T47D (cell line): ENCODE results near the gene SLC35F6.

Experiments
- DNase-seq, 2 experiments: peaks; one replicate each; pipeline versions ENCODE4 v3.0.0 to v3.0.0-alpha.2; 2011 to 2012; ENCODE audit warnings: low read depth in 1 of 2, low spot score in 1 of 2
- JUND ChIP-seq: IDR thresholded peaks from 2 replicates; pipeline ENCODE4 v1.6.1; 2012; ENCODE audit warnings: low read depth
- in situ Hi-C: cut with HindIII; loops from 2 replicates; pipeline ENCODE4 v1.10.0; 2016; ENCODE audit warnings: low sequenced_read_pairs, low pct_unique_long_range_greater_than_20kb

Gene SLC35F6

DNA sequence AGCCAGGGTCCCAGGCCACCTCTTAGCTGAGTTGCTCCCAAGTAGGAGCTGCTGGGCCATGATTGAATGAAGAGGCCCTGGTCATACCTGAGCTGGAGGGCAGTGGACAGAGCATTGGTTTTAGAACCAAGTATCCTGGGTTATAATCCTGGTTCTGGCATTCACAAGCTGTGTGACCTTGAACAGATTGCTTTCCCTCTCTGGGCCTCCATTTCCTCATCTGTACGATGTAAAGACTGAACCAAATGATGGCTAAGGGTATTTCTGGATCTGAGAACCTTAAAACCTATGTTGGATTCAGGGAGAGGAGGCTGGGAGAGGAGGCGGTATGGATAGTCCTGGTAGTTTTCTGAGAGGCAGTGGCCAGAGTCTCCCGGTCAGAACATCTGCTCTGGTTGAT is 40.6 kb upstream of the SLC35F6 start:
- no peak for TF ChIP-seq JUND
- no peak for DNase-seq
- in situ Hi-C loops, result no loop called here

DNA sequence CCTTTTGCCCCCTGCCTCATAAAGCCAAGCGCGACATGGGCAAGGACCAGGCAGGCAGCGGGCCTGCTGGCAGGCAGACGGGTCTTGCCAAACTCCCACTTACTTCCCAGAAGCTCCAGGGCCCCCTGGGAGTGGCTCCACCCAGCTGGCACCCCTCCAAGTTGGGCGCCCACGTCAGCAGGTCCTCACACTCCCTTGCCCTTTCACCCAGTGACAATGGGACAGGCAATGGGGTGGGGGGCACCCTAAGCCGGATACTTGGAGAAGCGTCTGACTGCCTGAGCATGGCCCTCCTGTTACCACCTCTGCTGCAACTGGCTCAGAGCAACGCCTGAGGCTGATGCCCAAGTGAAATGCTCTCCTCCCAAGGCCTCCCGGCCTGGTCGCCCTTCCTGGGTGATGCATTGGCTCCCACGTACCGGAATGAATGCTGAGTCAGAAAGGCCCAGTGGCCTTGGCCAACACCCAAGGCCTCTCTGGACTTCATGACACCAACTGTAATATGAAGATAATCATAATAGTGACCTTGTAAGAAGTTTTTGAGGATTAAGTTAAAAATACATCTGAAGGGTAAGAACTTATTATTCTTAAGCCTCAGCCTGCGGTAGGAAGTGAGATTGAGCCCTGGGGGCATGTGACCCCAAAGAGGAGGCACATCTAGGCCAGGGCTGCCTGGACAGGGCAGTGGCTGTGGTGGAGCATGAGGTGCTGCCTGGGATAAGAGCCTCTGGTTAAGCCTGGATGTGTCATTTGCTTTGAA is 39.9 kb upstream of the SLC35F6 start:
- in situ Hi-C loops, result no loop called here
- TF ChIP-seq JUND, result no peak
- no peak for DNase-seq

DNA sequence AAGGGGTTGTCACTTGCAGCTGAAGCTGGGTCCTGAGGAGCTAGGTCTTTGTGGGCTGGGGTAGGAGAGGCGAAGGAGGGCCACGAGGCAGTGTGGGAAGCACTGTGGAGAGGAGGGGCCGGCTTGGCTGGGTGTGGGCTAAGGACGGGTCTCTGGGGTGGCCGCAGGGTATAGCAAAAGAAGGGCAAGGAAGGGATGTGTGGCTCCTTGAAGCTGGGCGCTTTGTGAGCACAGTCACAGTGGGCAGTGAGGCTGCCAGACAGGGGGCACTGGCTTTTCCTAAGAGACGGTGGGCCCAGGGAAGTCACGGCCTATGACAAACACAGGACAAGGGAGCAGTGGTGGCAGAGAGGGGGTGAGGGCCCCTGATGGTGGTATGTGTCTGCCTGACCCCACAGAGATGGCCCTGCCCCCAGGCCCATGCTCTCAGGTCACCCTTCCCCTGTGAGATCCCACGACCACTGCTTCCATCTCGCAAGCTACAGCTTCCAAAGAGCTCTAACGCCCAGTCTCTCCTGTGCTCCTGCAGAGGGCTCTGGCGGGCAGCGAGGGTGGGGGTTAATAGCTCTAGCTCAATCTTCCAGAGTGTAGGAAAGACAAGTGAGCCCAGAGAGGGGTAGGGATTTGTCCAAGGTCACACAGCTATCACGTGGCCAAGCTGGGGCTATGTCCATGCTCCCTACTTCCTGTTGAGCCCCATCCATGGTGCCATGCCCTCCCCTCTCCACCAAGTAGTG is 39.1 kb upstream of the SLC35F6 start:
- no peak for TF ChIP-seq JUND
- in situ Hi-C loops, result no loop called here
- no peak for DNase-seq

DNA sequence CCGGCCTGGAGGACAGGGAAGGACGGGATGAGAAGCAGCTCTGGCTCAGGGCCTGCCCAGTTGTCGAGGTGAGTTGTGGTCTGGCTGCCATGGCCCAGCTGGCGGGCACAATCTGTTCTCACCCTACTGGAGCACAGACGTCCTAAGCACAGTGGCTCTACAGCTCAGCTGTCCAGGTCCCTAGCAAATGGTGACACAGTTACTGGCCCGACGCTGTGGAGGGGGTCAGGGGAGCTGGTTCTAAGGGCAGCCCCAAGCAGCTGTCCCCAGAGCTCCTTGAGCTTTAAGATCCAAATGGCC is 38.6 kb upstream of the SLC35F6 start:
- no peak for TF ChIP-seq JUND
- DNase-seq, result no peak
- in situ Hi-C loops, result no loop called here

DNA sequence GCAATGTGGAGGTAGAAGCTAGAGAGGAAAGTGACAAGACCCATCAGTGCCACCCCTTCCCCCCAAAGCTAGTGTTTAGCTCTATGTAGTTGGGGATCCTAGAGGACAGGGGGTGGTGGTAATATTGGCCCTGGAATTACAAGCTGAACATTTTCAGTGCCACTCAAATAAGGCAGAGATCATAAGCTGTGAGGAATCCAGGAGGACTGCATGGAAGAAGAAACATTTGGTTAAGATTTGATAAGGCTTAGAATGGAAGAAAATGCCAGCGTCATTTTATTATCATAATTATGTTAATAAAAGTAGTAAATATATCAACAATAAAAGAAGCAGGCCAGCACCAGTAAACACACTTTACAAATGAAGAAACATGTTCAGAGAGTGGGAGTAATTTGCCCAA is 37.9 kb upstream of the SLC35F6 start:
- in situ Hi-C loops, result no loop called here
- no peak for DNase-seq
- no peak for TF ChIP-seq JUND

DNA sequence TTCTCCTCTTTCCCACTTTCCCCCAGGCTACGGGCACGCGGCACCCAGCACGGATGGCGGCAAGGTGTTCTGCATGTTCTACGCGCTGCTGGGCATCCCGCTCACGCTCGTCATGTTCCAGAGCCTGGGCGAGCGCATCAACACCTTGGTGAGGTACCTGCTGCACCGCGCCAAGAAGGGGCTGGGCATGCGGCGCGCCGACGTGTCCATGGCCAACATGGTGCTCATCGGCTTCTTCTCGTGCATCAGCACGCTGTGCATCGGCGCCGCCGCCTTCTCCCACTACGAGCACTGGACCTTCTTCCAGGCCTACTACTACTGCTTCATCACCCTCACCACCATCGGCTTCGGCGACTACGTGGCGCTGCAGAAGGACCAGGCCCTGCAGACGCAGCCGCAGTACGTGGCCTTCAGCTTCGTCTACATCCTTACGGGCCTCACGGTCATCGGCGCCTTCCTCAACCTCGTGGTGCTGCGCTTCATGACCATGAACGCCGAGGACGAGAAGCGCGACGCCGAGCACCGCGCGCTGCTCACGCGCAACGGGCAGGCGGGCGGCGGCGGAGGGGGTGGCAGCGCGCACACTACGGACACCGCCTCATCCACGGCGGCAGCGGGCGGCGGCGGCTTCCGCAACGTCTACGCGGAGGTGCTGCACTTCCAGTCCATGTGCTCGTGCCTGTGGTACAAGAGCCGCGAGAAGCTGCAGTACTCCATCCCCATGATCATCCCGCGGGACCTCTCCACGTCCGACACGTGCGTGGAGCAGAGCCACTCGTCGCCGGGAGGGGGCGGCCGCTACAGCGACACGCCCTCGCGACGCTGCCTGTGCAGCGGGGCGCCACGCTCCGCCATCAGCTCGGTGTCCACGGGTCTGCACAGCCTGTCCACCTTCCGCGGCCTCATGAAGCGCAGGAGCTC is 36.2 kb upstream of the SLC35F6 start:
- no peak for TF ChIP-seq JUND
- no peak for DNase-seq
- in situ Hi-C loops, result no loop called here

DNA sequence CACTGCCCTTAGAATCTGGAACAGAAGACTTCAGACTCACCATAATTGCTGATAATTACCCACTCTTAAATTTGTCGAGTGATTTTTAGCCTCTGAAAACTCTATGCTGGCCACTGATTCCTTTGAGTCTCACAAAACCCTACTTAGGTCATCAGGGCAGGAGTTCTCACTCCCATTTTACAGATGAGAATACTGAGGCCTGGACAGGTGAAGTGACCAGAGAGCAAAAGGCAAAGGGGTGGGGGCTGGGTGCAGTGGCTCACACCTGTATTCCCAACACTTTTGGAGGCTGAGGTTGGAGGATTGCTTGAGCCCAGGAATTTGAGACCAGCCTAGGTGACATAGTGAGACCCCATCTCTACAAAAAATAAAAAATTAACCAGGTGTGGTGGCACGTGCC is 34.8 kb upstream of the SLC35F6 start:
- DNase-seq, result no peak
- TF ChIP-seq JUND, result no peak
- in situ Hi-C loops, result no loop called here

DNA sequence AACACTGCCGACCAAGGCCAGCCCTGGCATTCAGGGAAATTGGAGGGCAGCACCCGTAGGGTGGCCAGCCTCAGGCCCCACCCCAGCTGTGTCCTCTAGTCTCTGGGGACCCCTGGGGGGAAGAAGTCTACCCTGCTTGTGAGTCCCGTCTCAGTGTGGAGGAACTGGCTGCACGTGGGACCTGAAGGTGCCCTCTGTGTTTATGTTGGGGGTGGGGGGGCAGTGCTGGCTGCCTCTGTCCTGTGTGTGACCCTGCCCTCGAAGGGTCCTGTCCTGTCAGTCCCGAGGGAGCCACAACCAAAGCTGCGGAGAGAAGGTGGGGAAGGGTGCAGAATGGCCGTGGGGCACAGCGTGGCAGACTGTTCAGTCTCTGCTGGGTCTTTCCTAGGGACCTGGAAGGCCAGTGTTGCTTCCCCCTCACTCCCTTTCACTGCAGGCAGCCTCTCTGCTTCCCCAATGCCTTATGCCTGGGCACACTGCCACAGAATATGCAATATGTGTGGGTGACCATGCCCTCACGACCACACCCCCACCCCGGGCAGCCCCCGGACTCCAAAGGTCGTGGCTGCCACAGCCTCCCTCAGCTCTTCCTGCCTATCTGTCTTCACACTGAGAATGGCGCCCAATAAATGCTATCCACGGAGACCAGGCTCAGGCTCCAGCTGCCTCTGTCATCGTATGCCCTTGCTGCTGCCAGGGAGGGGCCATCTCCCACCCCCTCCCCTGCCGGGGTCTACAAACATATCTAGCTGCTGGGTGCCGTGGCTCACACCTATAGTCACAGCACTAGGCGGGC is 33.3 kb upstream of the SLC35F6 start:
- no peak for TF ChIP-seq JUND
- DNase-seq, result no peak
- in situ Hi-C loops, result no loop called here

DNA sequence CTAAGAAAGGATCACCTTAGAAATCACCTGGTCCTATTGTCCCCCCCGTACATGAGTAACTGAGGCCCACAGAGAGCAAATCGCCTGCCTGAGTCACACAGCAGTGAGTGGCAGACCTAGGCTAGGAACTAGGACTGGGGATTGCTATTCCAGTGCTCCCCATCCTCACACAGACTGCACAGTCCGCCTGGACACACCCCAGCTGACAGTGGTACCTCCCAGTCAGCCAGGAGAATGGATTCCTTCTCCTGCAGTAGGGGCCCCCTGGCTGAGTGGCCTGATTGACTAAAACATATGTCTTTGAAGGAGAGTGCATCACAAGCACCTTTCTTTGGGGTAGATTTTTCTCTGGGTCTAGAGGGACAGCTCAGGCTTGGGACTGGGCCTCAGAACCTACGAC is 32.4 kb upstream of the SLC35F6 start:
- no peak for TF ChIP-seq JUND
- DNase-seq, result no peak
- in situ Hi-C loops, result no loop called here

DNA sequence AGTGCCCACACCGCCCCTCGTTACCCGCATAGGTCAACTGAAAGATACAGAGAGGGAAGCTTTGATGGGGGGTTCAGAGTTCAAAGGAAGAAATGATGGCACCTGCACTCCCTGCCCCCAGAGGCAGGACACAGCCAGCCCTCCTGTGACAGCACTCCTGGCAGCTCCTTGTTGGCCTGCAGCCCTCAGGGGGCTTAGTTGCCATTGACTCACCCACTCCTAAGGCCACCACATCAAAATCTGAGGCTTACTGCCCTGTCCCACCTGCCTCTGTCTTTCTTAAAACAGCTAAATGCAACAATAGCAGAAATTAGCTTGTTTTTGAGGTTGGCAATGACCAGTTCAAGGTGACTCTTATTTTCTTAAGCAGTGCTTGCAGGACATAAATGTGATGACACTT is 31.6 kb upstream of the SLC35F6 start:
- no peak for TF ChIP-seq JUND

DNA sequence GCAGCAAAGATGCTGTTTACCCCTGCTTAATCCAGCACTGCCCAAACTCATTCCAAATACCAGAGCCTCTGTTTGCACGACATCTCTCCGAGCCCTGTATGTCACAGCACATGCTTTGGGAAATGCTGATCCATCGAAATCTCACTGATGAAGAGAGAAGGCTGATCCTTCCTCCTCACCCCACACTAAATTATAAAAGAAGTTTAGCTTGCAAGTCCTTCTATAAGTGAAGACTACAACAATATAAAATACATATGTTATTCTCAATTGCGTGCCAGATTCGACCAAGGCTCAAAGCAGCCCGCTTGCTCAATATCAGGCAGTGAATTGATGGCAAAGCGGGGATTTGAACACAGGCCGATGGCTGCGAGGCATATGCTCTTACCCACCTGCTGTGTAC is 30.7 kb upstream of the SLC35F6 start:
- no peak for TF ChIP-seq JUND
- DNase-seq, result no peak
- in situ Hi-C loops, result no loop called here

More for the DNA sequence above, 31.6 kb upstream of the SLC35F6 start:
- no peak for DNase-seq
- in situ Hi-C loops, result no loop called here

DNA sequence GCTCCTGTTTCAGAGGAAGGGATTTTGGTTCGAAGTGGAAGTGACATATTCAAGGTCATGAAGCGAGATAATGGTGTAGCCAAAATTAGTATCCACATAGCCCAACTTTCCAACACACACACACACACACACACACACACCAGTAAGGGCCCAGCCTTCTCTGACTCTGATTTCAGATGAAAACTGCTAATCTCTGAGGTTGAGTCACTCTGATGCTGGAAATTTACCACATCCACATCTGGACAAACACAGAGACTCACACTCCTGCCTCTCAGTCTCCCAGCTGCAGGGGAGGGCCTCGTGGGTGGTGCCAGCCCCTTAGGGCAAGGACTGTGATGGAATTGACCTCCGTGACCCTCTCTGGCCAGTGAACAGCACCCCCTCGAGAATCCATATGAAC is 29.0 kb upstream of the SLC35F6 start:
- DNase-seq, result no peak
- no peak for TF ChIP-seq JUND
- in situ Hi-C loops, result no loop called here
